ENCODE data around the gene BEND3. TPM values are rescaled to one million over a fixed set of nuclear protein-coding genes. Genes with fewer than 3 reads are reported as not detected.
"Not testable (repeated sequence)": the region's sequence is repeated elsewhere in the genome, so short reads cannot be mapped to it uniquely, and the experiment has no call there.

The BEND3 gene
- 1.2 TPM for total RNA-seq
- long read RNA-seq = 0 reads

DNA sequence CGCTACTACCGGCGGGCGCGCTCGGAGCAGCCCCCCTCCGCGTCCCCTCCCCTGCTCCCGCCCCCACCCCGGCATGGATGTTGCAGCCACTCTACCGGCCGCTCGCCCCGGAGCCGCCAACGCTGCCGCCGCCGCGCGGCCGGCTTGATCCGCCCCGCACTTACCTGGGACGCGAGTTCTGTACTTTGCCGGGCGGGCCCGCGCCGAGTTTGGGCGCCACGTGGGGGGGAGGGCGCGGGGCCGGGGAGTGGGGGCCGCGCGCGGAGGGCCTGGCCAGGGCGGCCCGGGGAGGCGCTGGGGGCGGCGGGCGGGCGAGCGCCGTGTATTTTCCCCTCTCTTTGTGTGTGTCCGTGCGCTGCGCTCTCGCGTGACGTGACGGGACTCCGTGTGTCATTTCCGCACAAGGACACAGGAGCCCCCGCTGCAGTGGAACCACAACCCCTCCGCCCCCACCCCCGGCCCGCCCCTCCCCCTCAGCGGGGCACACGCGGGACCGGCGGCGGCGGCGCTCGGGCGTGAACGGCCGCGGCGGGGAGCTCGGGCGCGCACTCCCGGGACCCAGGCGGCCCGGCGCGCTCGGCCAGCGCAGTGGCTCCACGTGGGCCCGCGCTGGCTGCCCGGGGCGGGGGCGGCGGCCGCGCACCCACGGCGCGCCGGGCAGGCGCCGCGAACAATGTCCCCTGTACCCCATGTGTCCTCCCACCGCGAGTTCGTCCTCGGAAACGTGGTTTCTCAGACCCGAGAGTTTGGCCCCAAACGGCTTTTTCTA lies at the start of gene BEND3:
TSS of gene BEND3 (minus strand) at position 590 of the 769 bp plus-strand sequence. CDS start 16,230 bp downstream, outside the sequence.
- intact Hi-C loops (cut with micrococcal nuclease) = no loop called here
- DNase-seq (peak; percentile 58), ATAC-seq (peak; percentile 36)

DNA sequence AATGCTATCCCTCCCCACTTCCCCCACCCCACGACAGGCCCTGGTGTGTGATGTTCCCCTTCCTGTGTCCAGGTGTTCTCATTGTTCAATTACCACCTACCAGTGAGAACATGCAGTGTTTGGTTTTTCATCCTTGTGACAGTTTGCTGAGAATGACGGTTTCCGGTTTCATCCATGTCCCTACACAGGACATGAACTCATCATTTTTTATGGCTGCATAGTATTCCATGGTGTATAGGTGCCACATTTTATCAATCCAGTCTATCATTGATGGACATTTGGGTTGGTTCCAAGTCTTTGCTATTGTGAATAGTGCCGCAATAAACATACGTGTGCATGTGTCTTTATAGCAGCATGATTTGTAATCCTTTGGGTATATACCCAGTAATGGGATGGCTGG lies 49.0 kb upstream of the BEND3 start:
- DNase-seq; ATAC-seq; intact Hi-C loops (cut with micrococcal nuclease): not testable (repeated sequence)

DNA sequence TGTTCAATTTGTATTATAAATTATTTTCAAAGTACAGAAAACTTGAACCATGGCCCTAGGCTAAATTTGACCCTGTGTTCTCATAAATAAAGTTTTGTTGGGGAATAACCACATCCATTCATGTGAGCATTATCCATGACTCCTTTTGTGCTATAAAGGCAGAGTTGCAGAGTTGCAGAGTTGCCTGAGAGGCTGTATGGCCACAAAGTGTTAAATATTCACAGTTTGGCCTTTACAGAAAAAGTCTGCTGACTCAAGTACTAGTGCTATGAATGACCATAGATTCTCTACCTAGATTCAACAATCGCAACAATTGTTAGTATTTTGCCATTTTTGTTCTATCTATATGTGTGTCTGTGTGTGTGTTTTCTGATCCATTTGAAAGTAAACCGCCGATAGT lies 46.2 kb upstream of the BEND3 start:
- no peak for ATAC-seq
- intact Hi-C loops (cut with micrococcal nuclease) = no loop called here
- no peak for DNase-seq

DNA sequence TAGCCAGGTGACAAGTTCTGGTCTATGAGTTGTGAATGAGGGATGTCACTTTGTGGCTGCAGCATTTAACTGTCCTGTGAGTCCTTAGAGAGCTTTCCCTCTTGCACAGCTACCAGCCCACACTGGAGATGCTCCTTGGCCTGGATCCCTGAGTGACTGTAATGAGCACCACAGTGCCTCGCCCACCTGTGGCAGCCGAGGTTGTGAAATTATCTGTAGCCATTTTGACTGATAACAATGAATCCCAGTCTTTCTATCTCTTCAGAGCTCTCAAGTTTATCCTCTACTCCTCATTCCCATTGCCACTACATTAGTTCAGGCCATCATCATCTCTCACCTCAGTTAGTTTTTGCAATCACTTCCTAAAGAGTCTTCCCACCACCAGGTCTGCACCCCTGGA lies 41.3 kb upstream of the BEND3 start:
- no peak for DNase-seq
- intact Hi-C loops (cut with micrococcal nuclease) = no loop called here
- ATAC-seq = no peak

DNA sequence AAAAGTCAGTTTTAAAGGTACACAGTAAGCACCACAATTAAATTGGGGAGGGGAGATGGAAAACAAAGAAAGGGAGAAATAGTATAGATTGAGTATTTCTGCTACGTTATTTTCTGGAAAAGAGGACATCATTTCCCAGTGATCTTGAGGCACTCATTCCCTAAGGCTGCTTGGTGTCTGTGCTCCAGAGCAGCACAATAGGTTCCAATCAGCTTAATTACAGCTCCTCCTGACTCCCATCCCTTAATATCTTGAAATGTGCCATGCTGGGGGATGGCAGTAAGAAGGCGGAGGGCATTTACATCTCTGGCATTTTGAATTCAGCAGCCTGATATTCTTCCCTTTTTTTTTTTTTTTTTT lies 39.5 kb upstream of the BEND3 start:
- intact Hi-C loops (cut with micrococcal nuclease) = no loop called here
- DNase-seq = no peak
- ATAC-seq = no peak

DNA sequence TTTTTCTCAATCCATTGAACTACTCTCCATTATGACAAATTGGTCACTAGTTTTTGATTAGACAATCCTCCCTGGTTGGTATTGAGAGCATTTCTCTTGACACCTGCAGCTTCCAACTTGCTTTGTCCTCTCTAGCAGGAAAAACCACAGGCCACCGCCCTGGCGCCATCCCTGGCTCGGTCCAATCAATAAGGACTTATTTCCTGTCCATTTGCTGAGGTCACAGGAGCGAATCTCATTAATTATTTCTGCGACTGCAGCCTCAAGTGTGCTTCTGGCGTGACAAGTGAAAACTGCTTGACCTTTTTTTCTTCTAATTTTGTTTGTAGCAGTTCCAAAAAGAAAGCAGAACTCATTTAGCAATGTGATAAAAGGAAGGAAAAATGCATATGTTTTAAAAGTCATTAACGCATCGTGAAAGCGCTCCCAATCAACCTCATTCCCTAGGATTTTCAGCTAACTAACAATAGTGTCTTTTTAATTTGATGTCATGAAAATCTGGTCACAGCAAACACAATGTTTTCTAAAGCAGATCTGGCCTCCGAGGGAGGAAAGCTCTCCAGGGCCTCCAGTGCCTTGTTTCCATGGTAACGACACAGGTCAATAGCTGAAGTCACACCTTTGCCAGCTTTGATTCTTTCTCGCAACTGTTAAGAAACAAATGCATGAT lies 39.0 kb upstream of the BEND3 start:
- no peak for ATAC-seq
- no peak for DNase-seq
- intact Hi-C loops (cut with micrococcal nuclease) = no loop called here

DNA sequence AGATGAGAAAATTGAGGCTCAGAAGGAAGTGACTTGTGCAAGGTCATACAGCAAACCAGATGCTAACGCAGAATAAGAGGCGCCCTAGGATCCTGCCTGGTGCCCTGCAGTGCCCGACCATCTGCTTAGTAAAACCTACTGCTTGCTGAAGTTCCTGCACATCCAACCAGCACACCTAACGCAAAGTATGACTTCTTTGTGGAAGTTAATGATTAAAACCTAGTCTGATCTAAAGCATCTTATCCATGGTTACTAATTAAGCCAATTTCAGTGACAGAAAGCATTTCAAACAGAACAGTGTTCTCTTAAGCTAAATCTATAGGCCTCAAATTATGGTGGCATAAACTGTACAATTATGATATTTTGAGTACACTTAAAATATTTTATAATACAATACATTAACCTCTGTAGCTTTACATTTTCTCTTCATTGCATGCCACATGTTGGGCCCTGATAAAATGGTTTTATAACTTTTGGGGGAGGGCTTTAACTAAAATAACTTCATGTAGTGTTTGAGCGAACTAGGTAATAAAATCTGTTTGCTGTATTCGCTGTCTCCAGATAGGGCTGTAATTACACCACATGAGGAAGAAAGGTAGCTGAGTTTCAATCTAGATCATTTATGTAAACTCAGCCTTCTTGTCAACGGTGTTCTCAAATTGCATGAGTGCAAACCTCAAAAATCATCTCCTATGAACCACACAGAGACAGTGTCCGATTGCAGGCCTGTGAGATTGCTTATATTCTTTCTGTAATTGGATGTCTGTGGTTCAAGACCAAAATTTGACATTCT lies 37.5 kb upstream of the BEND3 start:
- ATAC-seq (no peak), DNase-seq (no peak)
- intact Hi-C loops (cut with micrococcal nuclease) = no loop called here

DNA sequence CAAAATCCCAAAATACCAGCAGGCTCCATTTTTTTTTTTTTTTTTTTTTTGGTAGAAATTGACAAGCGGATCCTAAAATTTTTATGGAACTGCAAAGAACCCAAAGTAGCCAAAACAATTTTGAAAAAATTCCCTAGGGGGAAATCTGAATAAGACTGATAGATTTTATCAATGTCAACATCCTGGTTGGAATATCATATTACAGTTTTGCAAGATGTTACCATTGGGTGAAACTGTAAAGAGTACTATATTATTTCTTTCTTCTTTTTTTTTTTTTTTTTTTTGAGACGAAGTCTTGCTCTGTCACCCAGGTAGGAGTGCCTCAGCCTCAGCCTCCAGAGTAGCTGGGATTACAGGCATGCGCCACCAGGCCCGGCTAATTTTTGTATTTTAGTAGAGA lies 29.4 kb upstream of the BEND3 start:
- DNase-seq (no peak), ATAC-seq (no peak)
- intact Hi-C loops (cut with micrococcal nuclease) = no loop called here

DNA sequence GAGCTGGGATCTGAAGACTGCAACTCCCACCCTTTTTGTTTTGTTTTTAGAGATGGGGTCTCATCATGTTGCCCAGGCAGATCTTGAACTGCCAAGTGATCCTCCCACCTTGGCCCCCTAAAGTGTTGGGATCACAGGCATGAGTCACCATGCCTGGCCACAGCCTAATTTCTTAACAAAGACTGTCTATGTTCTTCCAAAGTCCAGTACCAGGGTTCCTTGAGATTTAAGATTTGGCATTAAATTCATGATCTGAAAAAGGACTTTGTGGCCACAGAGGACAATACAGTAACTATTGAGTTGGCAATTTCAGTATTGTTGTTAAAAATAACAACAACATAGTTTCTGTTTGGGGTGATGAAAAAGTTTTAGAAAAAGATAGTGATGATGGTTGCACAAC lies 28.7 kb upstream of the BEND3 start:
- intact Hi-C loops (cut with micrococcal nuclease) = no loop called here

DNA sequence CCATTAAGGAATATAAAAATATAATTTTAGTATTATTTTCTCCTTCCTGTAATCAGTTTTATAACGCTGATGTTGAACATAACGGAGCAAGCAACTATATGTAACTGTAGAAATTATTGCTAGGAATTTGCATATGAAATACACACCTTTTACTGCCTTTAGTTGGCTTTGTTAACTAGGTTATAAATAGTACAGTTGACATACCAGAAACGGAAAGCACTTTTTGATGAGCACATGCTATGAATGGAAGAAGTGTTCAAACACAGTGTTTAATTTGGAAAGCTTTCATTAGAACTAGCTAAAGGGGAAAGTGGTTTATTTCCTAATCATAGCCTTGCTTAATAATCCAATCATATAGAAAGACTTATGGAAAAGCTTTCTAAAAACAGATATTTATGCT lies 25.3 kb upstream of the BEND3 start:
- DNase-seq (no peak), ATAC-seq (no peak)
- intact Hi-C loops (cut with micrococcal nuclease) = no loop called here

More for the DNA sequence above, 28.7 kb upstream of the BEND3 start:
- ATAC-seq (no peak), DNase-seq (no peak)

DNA sequence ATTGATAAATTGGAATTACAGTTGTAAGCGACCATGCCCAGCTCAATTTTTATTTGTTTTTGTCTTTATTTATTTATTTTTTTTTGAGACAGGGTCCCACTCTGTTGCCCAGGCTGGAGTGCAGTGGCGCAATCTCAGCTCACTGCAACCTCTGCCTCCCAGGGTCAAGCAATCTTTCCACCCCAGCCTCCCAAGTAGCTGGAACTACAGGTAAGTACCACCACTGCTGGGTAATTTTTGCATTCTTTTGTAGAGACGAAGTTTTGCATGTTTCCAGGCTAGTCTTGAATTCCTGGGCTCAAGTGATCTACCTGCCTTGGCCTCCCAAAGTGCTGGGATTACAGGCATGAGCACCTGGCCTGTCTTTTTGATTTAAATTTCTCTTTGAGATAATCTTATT lies 21.0 kb upstream of the BEND3 start:
- intact Hi-C loops (cut with micrococcal nuclease); DNase-seq; ATAC-seq: not testable (repeated sequence)

DNA sequence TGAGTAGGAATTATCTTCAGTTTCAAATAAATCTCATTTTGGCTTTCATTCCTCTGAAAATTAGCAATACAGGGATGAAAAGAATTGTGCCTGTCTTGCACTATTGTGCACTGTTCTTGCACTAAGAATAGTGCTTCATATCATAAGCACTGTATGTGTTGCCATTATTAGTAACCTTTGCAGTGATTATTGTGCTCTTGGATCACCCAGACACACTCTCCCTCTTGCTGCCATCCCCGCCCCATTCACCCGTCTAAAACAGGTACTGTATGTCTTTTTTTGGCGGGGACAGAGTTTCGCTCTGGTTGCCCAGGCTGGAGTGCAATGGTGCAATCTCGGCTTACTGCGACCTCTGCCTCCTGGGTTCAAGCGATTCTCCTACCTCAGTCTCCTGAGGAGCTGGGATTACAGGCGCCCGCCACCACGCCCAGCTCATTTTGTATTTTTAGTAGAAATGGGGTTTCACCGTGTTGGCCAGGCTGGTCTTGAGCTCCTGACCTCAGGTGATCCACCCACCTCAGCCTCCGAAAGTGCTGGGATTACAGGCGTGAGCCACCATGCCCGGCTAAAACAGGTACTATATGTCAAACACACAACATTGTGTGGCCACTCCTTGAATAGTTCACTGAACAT lies 19.8 kb upstream of the BEND3 start:
- DNase-seq; intact Hi-C loops (cut with micrococcal nuclease): not testable (repeated sequence)
- ATAC-seq = peak; percentile 94

DNA sequence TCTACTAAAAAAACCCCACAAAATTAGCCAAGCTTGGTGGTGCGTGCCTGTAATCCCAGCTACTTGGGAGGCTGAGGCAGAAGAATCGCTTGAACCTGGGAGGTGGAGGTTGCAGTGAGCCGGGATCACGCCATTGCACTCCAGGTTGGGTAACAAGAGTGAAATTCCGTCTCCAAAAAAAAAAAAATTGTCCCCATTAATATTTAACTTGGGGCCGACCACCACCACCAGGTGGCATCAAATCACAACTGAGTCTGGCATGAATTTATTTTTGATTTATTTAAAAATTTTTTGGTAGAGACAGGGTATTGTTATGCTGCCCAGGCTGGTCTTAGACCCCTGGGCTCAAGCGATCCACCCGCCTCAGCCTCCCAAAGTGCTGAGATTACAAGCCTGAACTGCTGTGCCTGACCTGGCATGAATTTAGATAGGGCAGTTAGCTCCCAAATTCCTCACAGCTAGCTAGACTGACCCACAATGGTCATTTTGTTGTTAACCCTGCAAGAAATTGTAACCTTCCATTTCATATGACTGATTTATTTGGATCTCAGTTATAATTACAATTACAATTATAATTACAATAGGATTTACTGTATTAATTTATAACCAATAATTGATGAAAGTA lies 17.1 kb upstream of the BEND3 start:
- no peak for ATAC-seq
- no peak for DNase-seq
- intact Hi-C loops (cut with micrococcal nuclease) = no loop called here

DNA sequence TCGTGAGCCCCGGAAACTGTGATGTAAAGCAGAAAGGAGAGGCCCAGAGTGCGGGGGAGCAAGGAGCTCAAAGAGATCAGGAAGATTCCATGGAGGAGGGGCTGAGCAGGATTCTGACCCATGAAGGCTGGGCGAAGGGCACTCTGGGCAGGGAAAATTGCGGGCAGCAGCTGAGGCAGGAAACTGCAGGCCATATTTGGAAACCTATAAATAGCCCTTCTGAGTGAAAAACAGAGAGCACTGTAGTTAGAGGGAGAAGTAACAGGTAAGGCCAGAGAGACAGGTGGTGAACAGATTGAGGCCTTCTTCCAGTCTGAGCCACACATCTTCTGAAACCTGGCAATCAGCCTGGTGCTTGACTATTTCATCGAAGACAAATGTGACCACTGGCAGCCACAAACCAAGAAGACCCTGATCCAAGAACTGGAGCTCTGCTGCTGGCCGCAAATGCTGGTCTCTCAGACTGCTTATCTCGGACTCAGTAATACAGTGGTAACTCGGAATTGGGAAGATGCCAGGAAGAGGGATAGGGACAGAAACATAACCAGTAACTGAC lies 14.1 kb upstream of the BEND3 start:
- peak; percentile 75 for ATAC-seq
- intact Hi-C loops (cut with micrococcal nuclease) = no loop called here
- no peak for DNase-seq

DNA sequence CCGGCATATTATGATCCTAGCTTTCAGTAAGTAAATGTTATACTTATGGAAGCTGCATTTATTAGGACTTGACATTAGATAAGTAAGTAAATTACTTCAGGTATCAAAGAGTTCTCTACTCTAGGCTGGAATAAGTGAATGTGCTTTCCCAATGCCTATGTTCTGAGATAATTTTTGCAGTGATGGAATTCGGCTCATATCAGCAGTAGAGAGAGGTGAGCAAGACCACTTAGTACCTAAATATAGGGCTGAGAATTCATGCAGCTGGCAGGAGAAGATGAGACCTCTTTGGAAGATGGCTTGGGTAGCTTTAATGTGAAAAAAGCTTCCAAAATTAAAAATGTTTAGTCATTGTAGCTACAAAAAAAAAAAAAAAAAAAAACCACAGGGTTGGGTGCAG lies 13.3 kb upstream of the BEND3 start:
- intact Hi-C loops (cut with micrococcal nuclease) = no loop called here
- no peak for DNase-seq
- ATAC-seq = peak; percentile 63

DNA sequence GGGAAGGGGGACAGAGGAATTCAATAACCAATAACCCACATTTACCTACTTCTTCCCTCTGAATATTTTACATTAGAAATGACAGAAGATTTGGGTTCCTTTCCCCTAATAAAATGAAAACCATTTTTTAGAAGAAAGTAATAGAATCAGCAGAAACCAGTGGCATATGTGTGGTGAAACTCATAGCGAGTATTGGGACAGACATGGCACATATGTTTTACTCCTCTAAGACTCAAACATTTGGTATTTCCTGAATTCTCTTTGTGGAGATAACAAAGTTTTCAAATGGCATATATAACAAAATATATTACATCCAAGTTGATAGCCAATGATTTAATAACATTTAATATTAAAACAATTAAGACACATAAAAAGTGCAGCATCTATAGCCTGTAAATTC lies 12.9 kb upstream of the BEND3 start:
- no peak for ATAC-seq

DNA sequence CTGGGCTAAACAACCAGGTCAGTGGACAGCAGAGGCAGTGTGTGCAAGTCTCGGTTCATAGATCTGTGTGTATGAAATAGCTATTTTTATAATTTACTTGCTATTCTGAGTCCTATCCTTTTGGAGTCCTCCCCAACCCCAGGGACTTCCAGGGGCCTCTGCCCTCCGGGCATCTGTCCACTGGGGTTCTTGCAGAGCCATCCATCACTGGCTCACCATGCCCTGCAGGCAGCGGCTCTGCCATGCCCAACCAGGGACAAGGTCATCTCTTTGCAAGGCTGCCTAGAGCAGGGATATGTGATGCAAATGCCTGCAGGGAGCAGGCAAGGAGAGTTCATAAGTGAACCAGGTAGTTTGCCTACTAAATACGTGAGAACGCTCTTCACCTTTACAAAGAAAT lies 10.5 kb upstream of the BEND3 start:
- ATAC-seq (no peak), DNase-seq (no peak)
- intact Hi-C loops (cut with micrococcal nuclease) = no loop called here

More for the DNA sequence above, 12.9 kb upstream of the BEND3 start:
- DNase-seq = no peak
- intact Hi-C loops (cut with micrococcal nuclease) = no loop called here

DNA sequence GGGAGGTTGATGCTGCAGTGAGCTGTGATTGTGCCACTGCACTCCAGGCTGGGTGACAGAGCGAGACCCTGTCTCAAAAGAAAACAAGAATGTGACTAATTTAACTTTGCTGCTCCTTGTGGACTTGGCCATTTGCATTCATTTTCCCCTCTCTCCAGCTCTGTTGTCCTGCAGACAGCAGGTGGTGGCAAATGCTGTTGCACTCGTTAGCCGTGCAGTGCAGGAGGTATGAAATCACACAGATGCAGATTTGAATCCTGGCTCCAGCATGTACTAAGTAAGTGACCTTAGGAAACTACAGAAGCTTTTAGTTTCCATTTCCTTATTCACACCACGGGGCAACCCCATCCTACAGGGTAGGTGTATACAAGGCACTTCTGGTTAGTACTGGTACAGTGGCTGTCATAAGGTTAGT lies 9.6 kb upstream of the BEND3 start:
- no peak for DNase-seq
- intact Hi-C loops (cut with micrococcal nuclease) = no loop called here
- ATAC-seq = no peak

DNA sequence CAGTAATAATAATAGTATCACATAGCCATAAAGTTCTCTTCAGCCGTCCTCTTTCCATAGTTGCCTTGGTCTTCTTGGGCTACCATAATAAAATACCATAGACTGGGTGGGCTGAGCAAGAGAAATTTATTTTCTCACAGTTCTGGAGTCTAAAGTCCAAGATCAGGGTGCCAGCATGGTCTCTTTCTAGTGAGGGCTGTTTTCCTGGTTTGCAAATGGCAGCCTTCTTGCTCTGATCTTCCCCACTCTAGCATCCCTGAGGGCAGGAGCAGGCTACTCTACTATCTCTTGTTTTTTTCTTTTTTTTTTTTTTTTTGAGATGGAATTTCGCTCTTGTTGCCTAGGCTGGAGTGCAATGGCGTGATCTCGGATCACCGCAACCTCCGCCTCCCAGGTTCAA lies 8.2 kb upstream of the BEND3 start:
- DNase-seq (no peak), ATAC-seq (no peak)
- intact Hi-C loops (cut with micrococcal nuclease) = no loop called here
